Ascending aorta (tissue), 2 donors: Measurements from ENCODE around the gene TP53RK. TPM values are rescaled to one million over a fixed set of nuclear protein-coding genes. Genes with fewer than 3 reads are reported as not detected.

Experiments used
- DNase-seq, 2 donors: peaks; one replicate each; pipeline ENCODE4 v3.0.0-alpha.2; 2019; ENCODE audit warnings: low spot score in 2 of 2
- H3K27ac ChIP-seq, 2 donors: fragments of 200-600 bp; sonication (generic); one replicate each; pipeline ENCODE4 v1.5.1; 2016 to 2017; ENCODE audit warnings: mild to moderate bottlenecking in 1 of 2
- H3K27me3 ChIP-seq: fragments of 200-600 bp; sonication (generic); one replicate; pipeline ENCODE4 v1.5.1; 2017
- H3K36me3 ChIP-seq, 2 donors: fragments of 200-600 bp; sonication (generic); one replicate each; pipeline ENCODE4 v1.5.1; 2016
- H3K4me1 ChIP-seq, 2 donors: fragments of 200-600 bp; sonication (generic); one replicate each; pipeline ENCODE4 v1.5.1; 2016 to 2017; ENCODE audit warnings: mild to moderate bottlenecking in 1 of 2
- H3K4me3 ChIP-seq, 2 donors: fragments of 200-600 bp; sonication (generic); one replicate each; pipeline ENCODE4 v1.5.1; 2016 to 2017; ENCODE audit warnings: mild to moderate bottlenecking in 1 of 2
- H3K9me3 ChIP-seq, 2 donors: fragments of 200-600 bp; sonication (generic); one replicate each; pipeline ENCODE4 v1.5.1; 2016
- CTCF ChIP-seq, 3 experiments: fragments of 200-600 bp in 2 of 3; fragments of 450-650 bp in 1 of 3; sonication (generic) in 2 of 3; IDR thresholded peaks; one replicate each; pipeline ENCODE4 v1.5.1; 2016 to 2019; ENCODE audit warnings: antibody characterized with exemption in 3 of 3, mild to moderate bottlenecking in 1 of 3, moderate library complexity in 1 of 3
- intact Hi-C: fragments of 100-400 bp; cut with DNase I; formaldehyde crosslinking; loops from one replicate; pipeline ENCODE4 v1.15.1; 2023
- total RNA-seq: library from RNA; depleted of rRNA; stranded (reverse); fragments of >200 nt; gene quantifications from one replicate; pipeline ENCODE4 v1.1.0, GENCODE V29; 2016

Gene TP53RK
- total RNA-seq, 1 donor from 2014 or later, result 30.8 TPM

- no peak for TF ChIP-seq CTCF (IDR thresholded peaks at IDR 0.05)
- Histone ChIP-seq H3K27me3 (no peaks in the 10 kb centered on the region), H3K36me3 (no peaks in the 10 kb centered on the region), H3K27ac (no peak overlapping the region), H3K9me3 (peaks cover 0 to 11% of the 10 kb centered on the region in 2 donors), H3K4me1 (no peaks in the 10 kb centered on the region), H3K4me3 (no peak overlapping the region)
- intact Hi-C loops, result no loop called here
- DNase-seq, result no peak
These were observed 53.6 kb downstream of the TP53RK start for GRCh38 chr20:46635514-46636136.

GRCh38 chr20:46634528-46634927 lies 54.7 kb downstream of the TP53RK start:
- no peaks in the 10 kb centered on the region for H3K4me1 ChIP-seq
- no peak overlapping the region for H3K4me3 ChIP-seq
- H3K36me3 ChIP-seq, result no peaks in the 10 kb centered on the region
- no peak overlapping the region for H3K27ac ChIP-seq
- no peak for DNase-seq
- H3K27me3 ChIP-seq, result no peaks in the 10 kb centered on the region
- TF ChIP-seq CTCF (IDR thresholded peaks at IDR 0.05), result no peak
- intact Hi-C loops, result no loop called here
- H3K9me3 ChIP-seq, result peaks cover 0 to 18% of the 10 kb centered on the region in 2 donors

Other genes with a start within 250 kb of the TP53RK start
- gene ZNF334, start 175.9 kb downstream of the TP53RK start, total RNA-seq, result not detected
- not detected for gene OCSTAMP, start 138.8 kb downstream of the TP53RK start, total RNA-seq
- not detected for gene SLC13A3, start 38.0 kb downstream of the TP53RK start, total RNA-seq
- gene SLC2A10, start 20.2 kb upstream of the TP53RK start, total RNA-seq, result 13.1 TPM
- 15.4 TPM for gene EYA2, start 205.4 kb upstream of the TP53RK start, total RNA-seq